Activated CD8-positive, alpha-beta memory T cell treated with anti-CD3 and anti-CD28 coated beads for 4 hours (primary cell): ENCODE measurements around the gene SCAMP5.

Experiments
- DNase-seq, 2 donors: peaks; one replicate each; pipeline ENCODE4 v3.0.0-alpha.2; 2020; ENCODE audit warnings: low read depth in 2 of 2

SCAMP5 gene

GRCh38 chr15:74995182-74995778 lies at the start of gene SCAMP5:
Gene SCAMP5, plus strand, starts transcription at chr15:74995563. Its CDS starts 16,277 bp downstream, at chr15:75011840.
- DNase-seq: peak; percentile 61 to 76

- DNase-seq: peak; percentile 56 to 60
Observed at GRCh38 chr15:74950078-74950908, 45.1 kb upstream of the SCAMP5 start.

- DNase-seq: no peak
Observed at GRCh38 chr15:74951006-74951405, 44.4 kb upstream of the SCAMP5 start.

- no peak for DNase-seq
Observed at GRCh38 chr15:74954515-74954914, 40.8 kb upstream of the SCAMP5 start.

- no peak for DNase-seq
Observed at GRCh38 chr15:74955017-74955416, 40.3 kb upstream of the SCAMP5 start.

- peak; percentile 31 to 43 for DNase-seq
Observed at GRCh38 chr15:74955796-74956647, 39.3 kb upstream of the SCAMP5 start.

- peak; percentile 47 to 48 for DNase-seq
Observed at GRCh38 chr15:74956648-74957475, 38.5 kb upstream of the SCAMP5 start, which contains the start of gene RPP25. Gene RPP25, minus strand, starts transcription at chr15:74956772. Its CDS starts 189 bp downstream, at chr15:74956583.

GRCh38 chr15:74957476-74958035 lies 37.8 kb upstream of the SCAMP5 start:
- DNase-seq: no peak

GRCh38 chr15:74958320-74958907 lies 36.9 kb upstream of the SCAMP5 start:
- no peak for DNase-seq

- DNase-seq: no peak
Observed at GRCh38 chr15:74958908-74959585, 36.3 kb upstream of the SCAMP5 start.

GRCh38 chr15:74959586-74959939 lies 35.8 kb upstream of the SCAMP5 start:
- DNase-seq: no peak

- DNase-seq: no peak
Observed at GRCh38 chr15:74960286-74960685, 35.1 kb upstream of the SCAMP5 start.

- no peak for DNase-seq
Observed at GRCh38 chr15:74960995-74961588, 34.3 kb upstream of the SCAMP5 start.

- no peak for DNase-seq
Observed at GRCh38 chr15:74961616-74962015, 33.7 kb upstream of the SCAMP5 start.

- no peak for DNase-seq
Observed at GRCh38 chr15:74962219-74962618, 33.1 kb upstream of the SCAMP5 start.

GRCh38 chr15:74962671-74963070 lies 32.7 kb upstream of the SCAMP5 start:
- no peak for DNase-seq

- DNase-seq: no peak
Observed at GRCh38 chr15:74963213-74963612, 32.1 kb upstream of the SCAMP5 start.

- DNase-seq: no peak
Observed at GRCh38 chr15:74964794-74965193, 30.6 kb upstream of the SCAMP5 start.

- no peak for DNase-seq
Observed at GRCh38 chr15:74967670-74968069, 27.7 kb upstream of the SCAMP5 start.

- no peak for DNase-seq
Observed at GRCh38 chr15:74976159-74976558, 19.2 kb upstream of the SCAMP5 start.
